IPS DF 6.9 (cell line): Measurements from ENCODE around the gene AATF.

Source experiments
- DNase-seq: peaks from one replicate; pipeline ENCODE4 v3.0.0-alpha.2; 2013; ENCODE audit warnings: low read depth, low spot score
- H3K27ac ChIP-seq: one replicate; pipeline ENCODE4 v1.5.1; 2013; ENCODE audit warnings: low read length, control low read depth
- H3K27me3 ChIP-seq: 2 replicates; pipeline ENCODE4 v1.6.1; 2013; ENCODE audit warnings: mild to moderate bottlenecking, low read length; ENCODE audit not compliant: control insufficient read depth, insufficient read depth
- H3K36me3 ChIP-seq: 2 replicates; pipeline ENCODE4 v1.6.1; 2013; ENCODE audit warnings: low read length; ENCODE audit not compliant: control insufficient read depth, insufficient read depth
- H3K4me1 ChIP-seq: 2 replicates; pipeline ENCODE4 v1.6.1; 2013; ENCODE audit warnings: low read length; ENCODE audit not compliant: control insufficient read depth, insufficient read depth
- H3K4me3 ChIP-seq: 2 replicates; pipeline ENCODE4 v1.5.1; 2013; ENCODE audit warnings: mild to moderate bottlenecking, low read length
- H3K9me3 ChIP-seq: 2 replicates; pipeline ENCODE4 v1.6.1; 2013; ENCODE audit warnings: low read length, inconsistent platforms; ENCODE audit not compliant: control insufficient read depth, insufficient read depth
- WGBS: extraction: QIAGEN DNeasy Blood & Tissue Kit; methylation state at CpG from one replicate; pipeline ENCODE4 v1.1.7; 2013; ENCODE audit warnings: mixed read lengths, missing lambda C conversion rate; ENCODE audit not compliant: insufficient read length, insufficient coverage; 5-methylcytosine and 5-hydroxymethylcytosine counted together

The AATF gene

DNA sequence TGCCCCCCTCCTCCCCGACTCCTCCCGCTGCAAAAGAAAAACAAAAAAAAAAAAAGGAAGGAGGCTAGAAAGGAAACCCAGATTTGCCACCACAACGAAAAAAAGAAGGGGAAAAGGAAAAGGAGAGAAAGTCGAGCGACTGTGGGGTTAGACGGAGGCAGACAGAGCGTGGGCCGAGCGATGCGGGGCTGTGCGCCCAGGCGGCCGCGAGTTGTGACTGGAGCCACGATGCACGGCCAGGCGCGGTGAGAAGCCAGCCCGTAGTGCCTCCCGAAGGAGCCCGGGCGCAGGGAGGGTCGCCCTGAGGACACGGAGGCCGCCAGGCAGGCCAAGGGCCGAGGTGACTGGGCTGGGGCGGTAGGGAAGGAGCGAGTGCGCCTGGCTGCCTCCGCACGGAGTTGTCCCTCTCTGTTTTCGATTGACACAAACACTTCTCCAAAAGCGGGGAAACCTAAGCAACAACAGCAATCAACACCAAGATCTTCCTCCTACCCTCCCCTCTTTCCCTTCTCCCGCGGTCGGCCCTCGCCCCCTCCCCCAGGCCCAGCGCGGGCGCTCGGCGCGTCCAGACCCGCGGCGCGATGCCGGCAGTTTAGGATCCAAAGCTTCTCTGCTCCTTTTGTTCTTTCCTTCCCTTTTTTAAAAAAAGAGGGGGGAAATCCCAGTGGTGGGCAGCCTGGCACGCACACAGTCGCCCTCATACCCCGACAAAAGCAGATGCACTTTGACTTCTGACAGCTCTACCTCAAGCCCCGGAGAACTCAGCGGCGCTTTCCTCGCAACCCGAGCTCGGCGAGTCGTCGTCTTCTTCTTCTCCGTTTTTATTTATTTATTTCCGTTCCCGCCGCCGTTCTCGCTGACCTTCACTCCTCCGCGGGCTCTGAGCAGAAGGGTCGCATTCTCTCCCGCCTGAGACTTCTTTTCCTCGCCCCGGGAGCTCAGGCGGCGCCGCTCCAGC is 11.5 kb upstream of the AATF start, which contains the start of gene LHX1:
TSS of gene LHX1 (plus strand) at position 475 of the 958 bp plus-strand sequence. CDS start 723 bp downstream, outside the sequence.
- H3K36me3 ChIP-seq = no peaks in the 10 kb centered on the region
- no CpG with 5 or more reads among the region's 75 CpGs for WGBS
- no peak for DNase-seq
- peaks cover 85% of the 10 kb centered on the region for H3K27me3 ChIP-seq
- H3K9me3 ChIP-seq = no peaks in the 10 kb centered on the region
- H3K4me3 ChIP-seq = peak within 1 kb of the TSS; percentile 38; the same call in 1 of the 2 replicates
- no peak within 1 kb of the TSS for H3K27ac ChIP-seq
- H3K4me1 ChIP-seq = peaks cover 13% of the 10 kb centered on the region

DNA sequence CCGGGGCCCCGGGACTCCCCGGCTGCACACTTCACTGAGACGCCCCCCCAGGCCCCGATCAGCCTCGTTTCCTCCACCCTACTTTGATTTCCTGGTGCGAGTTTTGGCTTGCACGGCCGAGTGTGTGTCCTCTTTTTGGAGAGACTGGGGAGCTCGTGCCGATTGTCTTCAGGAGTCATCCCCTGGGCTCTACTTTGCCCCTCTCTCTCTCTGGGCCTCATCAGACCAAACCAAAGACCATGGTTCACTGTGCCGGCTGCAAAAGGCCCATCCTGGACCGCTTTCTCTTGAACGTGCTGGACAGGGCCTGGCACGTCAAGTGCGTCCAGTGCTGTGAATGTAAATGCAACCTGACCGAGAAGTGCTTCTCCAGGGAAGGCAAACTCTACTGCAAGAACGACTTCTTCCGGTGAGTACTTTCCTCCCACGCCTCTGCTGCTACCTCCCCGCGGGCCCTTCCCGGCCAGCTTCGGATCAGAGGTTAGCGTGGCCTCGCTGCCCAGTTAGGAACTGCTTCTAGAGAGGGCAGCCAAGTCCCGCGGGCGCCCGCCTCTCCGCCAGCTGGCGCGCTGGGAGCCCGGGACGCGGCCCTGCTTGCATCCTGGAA is 10.7 kb upstream of the AATF start:
- no peak overlapping the region for H3K4me3 ChIP-seq
- peaks cover 85% of the 10 kb centered on the region for H3K27me3 ChIP-seq
- no CpG with 5 or more reads among the region's 36 CpGs for WGBS
- peaks cover 15% of the 10 kb centered on the region for H3K4me1 ChIP-seq
- DNase-seq = no peak
- no peaks in the 10 kb centered on the region for H3K36me3 ChIP-seq
- no peak overlapping the region for H3K27ac ChIP-seq
- H3K9me3 ChIP-seq = no peaks in the 10 kb centered on the region

DNA sequence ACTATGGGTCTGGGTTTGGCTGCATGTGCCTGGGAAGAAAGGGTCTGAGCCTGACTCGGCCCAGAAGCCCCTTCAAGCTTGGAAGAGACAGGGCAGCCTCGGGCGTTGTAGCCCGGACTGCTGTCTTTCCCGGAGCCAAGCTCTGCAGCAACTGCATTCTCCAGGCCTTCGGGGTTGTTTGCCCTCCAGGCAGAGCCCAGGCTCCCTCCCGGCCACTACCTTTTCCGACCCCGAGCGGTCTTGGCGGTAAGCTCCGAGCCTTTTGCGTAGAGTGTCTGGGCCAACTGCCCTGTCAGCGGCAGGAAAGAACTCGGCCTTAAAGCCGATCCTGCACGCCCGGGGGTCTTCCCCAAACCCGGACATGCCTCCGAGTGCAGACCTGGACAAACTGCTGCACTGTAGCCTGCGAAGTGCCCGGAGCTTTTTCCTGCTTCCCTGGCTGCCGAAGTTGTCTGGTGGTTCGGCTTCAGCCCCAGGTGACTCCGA is 10.1 kb upstream of the AATF start:
- H3K9me3 ChIP-seq = no peaks in the 10 kb centered on the region
- DNase-seq = no peak
- H3K4me3 ChIP-seq = no peak overlapping the region
- H3K36me3 ChIP-seq = no peaks in the 10 kb centered on the region
- no peak overlapping the region for H3K27ac ChIP-seq
- peaks cover 85% of the 10 kb centered on the region for H3K27me3 ChIP-seq
- WGBS = no CpG with 5 or more reads among the region's 25 CpGs
- H3K4me1 ChIP-seq = peaks cover 12% of the 10 kb centered on the region

DNA sequence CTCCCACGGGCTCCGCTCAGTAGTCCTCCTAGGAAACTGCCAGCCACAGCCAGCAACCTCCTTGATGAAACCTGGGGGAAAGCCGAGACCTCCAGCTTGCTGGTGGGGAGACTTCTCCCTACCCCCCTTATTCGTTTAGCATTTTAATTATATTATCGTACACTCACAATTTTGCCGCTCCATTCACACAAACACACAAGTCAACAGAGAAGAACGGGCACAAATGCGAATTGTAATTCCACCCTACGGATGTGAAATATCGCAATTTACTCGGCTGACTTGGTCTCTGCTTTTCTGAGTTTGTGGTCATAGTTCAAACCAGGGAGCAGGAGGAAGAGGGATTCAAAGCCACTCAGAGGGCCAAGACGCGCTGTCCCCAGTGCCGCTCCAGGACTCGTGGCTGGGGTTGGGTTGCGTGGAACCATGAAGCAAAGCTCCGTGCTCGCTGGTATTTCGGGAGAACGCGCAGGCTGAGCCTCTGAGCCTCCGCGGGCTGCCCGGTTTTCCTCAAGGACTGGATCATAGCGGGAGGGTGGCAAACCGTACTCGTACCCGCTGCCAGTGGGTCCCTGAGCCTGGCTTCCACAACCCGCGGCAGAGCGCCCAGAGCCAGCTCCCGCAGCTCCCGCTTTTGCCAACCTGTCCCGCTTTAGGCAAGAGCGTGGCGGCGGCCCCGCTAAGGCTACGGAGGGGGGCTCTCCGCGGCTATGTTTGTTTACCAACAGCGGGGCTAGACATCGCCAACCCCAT is 9.5 kb upstream of the AATF start:
- Histone ChIP-seq H3K27ac (no peak overlapping the region), H3K27me3 (peaks cover 82% of the 10 kb centered on the region), H3K4me3 (no peak overlapping the region), H3K4me1 (peaks cover 12% of the 10 kb centered on the region), H3K9me3 (no peaks in the 10 kb centered on the region), H3K36me3 (no peaks in the 10 kb centered on the region)
- WGBS = no CpG with 5 or more reads among the region's 43 CpGs
- no peak for DNase-seq

DNA sequence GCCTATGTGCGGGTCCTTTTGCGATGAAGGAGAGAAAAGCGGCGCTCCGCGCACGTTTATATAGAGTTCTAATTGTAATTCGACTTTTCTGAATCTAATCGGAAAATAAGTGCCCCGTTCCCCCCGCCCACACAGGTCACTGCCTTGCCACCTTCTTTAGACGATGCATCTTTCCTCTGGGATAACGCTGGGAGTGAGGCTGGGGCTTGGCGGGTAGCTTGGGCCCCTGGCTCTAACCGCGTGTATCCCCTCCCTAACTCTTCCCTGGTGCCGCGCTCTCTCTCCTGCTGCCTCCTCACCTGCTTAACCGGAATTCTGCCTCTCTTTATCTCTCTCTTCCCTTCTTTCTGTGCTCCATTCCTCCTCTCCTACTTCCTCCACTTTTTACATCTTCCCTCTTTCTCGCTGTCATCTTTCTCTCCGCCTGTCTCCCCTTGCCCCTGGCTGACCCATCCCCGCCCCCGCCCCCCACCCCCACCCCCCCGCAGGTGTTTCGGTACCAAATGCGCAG is 8.9 kb upstream of the AATF start:
- Histone ChIP-seq H3K9me3 (no peaks in the 10 kb centered on the region), H3K4me3 (no peak overlapping the region), H3K27me3 (peaks cover 81% of the 10 kb centered on the region), H3K36me3 (no peaks in the 10 kb centered on the region), H3K27ac (no peak overlapping the region), H3K4me1 (peaks cover 12% of the 10 kb centered on the region)
- WGBS = 100% methylated on average over 2 of the region's 26 CpGs
- no peak for DNase-seq

DNA sequence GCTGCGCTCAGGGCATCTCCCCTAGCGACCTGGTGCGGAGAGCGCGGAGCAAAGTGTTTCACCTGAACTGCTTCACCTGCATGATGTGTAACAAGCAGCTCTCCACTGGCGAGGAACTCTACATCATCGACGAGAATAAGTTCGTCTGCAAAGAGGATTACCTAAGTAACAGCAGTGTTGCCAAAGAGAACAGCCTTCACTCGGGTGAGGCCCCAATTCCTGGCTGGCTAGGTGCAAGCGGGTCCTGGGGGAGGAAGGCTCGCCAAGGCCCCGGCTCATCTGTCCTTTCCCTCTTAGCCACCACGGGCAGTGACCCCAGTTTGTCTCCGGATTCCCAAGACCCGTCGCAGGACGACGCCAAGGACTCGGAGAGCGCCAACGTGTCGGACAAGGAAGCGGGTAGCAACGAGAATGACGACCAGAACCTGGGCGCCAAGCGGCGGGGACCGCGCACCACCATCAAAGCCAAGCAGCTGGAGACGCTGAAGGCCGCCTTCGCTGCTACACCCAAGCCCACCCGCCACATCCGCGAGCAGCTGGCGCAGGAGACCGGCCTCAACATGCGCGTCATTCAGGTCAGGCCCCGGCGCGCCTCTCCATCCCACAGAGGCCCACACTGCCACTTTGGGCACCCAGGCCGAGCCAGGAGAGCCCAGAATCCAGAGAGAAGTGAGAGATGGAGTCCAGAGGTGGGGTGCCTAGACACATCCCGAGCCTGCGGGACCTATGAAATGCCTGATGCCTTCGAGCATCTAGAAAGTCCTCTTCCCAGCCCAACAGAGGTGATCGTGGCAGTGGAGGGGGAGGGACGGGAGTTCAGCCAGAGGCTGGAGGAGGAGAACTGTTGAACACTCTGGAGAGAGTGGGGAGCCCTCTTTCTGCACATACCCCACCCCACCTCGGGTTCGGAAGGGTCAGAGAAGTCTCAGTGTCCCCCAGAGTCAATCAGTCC is 8.2 kb upstream of the AATF start:
- H3K27me3 ChIP-seq = peaks cover 77% of the 10 kb centered on the region
- WGBS = no CpG with 5 or more reads among the region's 52 CpGs
- no peak for DNase-seq

DNA sequence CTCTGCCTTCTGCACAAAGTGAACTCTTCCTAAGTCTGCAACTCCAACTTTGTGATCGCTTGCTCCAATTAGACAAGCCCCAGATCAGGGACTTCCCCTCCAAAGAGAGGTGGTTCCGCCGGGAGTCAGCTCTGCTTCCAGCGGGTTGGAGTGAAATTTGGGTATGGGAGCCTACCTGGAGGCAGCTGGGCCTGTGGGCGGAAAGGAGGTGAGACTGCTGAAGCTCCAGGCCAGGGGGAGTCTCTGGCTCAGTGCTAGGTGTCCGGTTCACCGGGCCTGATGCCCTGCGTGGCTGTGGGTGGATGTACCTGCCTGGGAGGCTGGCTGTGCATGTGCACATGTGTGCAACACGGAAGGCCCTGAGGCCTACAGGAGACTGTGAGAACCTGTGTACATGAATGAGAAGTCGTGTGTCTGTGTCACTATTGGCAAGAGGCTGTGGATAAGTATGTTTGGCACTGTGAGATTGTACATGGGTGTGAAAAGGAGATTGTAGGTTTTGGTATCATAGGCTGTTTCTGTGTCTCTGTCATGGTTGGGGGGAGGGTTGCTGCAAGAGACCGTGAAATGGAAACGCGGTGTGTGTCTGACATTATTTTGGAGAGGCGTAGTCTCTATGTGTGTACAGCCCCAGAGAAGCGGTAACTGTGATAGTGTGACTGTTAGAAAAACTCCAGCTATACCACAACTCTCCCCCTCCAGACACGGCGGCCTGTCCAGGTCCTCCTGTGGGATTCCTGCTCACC is 7.3 kb upstream of the AATF start:
- peaks cover 14% of the 10 kb centered on the region for H3K4me1 ChIP-seq
- no CpG with 5 or more reads among the region's 17 CpGs for WGBS

More for the DNA sequence above, 8.2 kb upstream of the AATF start:
- Histone ChIP-seq H3K9me3 (no peaks in the 10 kb centered on the region), H3K4me1 (peaks cover 10% of the 10 kb centered on the region), H3K36me3 (no peaks in the 10 kb centered on the region), H3K4me3 (no peak overlapping the region), H3K27ac (no peak overlapping the region)

DNA sequence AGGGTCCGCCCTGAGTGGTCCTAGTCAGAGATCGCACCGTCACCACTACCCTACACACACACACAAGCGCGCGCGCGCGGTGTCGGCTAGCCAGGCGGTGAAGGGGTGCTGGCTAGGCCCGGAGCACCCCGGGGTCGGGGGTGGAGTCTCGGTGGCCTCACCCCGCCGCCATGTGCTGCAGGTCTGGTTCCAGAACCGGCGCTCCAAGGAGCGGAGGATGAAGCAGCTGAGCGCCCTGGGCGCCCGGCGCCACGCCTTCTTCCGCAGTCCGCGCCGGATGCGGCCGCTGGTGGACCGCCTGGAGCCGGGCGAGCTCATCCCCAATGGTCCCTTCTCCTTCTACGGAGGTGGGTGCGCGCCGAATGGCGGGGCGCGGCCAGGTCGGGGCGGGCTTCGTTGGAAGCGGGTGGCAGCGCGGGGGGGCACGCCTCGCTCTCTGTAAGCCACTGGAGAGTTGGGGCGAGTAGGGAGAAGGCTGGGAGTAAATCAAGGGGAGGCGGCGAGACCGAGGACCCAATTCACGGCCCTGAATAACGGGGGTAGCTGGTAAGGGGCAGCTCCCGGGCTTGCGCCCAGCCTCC is 6.6 kb upstream of the AATF start:
- Histone ChIP-seq H3K4me3 (peak overlapping the region; percentile 24; the same call in 1 of the 2 replicates), H3K27ac (no peak overlapping the region), H3K36me3 (no peaks in the 10 kb centered on the region), H3K4me1 (peaks cover 17% of the 10 kb centered on the region), H3K27me3 (peaks cover 89% of the 10 kb centered on the region), H3K9me3 (no peaks in the 10 kb centered on the region)
- WGBS = no CpG with 5 or more reads among the region's 57 CpGs
- no peak for DNase-seq

More for the DNA sequence above, 7.3 kb upstream of the AATF start:
- Histone ChIP-seq H3K27ac (no peak overlapping the region), H3K4me3 (peak overlapping the region; percentile 24; the same call in 1 of the 2 replicates), H3K27me3 (peaks cover 85% of the 10 kb centered on the region), H3K36me3 (no peaks in the 10 kb centered on the region), H3K9me3 (no peaks in the 10 kb centered on the region)
- no peak for DNase-seq
